Ovary (tissue), 9 donors: Measurements from ENCODE around the gene KRTAP3-1. TPM values are rescaled to one million over a fixed set of nuclear protein-coding genes. Genes with fewer than 3 reads are reported as not detected.
A peak's percentile ranks its signal among the peaks of the same experiment; 100 is the strongest.

ENCODE experiments used
- DNase-seq, 5 donors: peaks; one replicate each; pipeline ENCODE4 v3.0.0-alpha.2; 2019 to 2020
- H3K27ac ChIP-seq, 2 donors: fragments of 200-600 bp; one replicate each; pipeline versions ENCODE4 v1.5.1 to v1.8.0; 2019 to 2022
- H3K27me3 ChIP-seq: fragments of 200-600 bp; one replicate; pipeline ENCODE4 v1.8.0; 2022
- H3K36me3 ChIP-seq: fragments of 200-600 bp; sonication (generic); one replicate; pipeline ENCODE4 v1.5.1; 2019
- H3K4me1 ChIP-seq: one replicate; pipeline ENCODE4 v1.8.1; 2013; ENCODE audit warnings: mild to moderate bottlenecking, moderate library complexity; ENCODE audit not compliant: insufficient read depth
- H3K4me3 ChIP-seq: fragments of 200-600 bp; sonication (generic); one replicate; pipeline ENCODE4 v1.5.1; 2017
- H3K9me3 ChIP-seq, 2 donors: fragments of 200-600 bp in 1 of 2; sonication (generic) in 1 of 2; one replicate each; pipeline versions ENCODE4 v1.5.1 to v1.8.1; 2013 to 2019; ENCODE audit warnings: mild to moderate bottlenecking in 1 of 2, moderate library complexity in 1 of 2
- CTCF ChIP-seq, 3 donors: fragments of 450-650 bp in 2 of 3; fragments of 200-600 bp in 1 of 3; IDR thresholded peaks; one replicate each; pipeline versions ENCODE4 v1.5.1 to v1.8.0; 2016 to 2022; ENCODE audit warnings: antibody characterized with exemption in 3 of 3, mild to moderate bottlenecking in 1 of 3
- EP300 ChIP-seq: sonication (generic); formaldehyde crosslinking; IDR thresholded peaks from one replicate; pipeline ENCODE4 v1.6.1; 2017; ENCODE audit warnings: antibody characterized with exemption
- POLR2A ChIP-seq: fragments of 450-650 bp; IDR thresholded peaks from one replicate; pipeline ENCODE4 v1.6.1; 2017; ENCODE audit warnings: antibody characterized with exemption, mild to moderate bottlenecking, moderate library complexity
- WGBS, 3 donors: extraction: QIAGEN DNeasy Blood & Tissue Kit in 1 of 3; methylation state at CpG; one replicate each; pipeline versions ENCODE4 v1.1.5 to v1.1.7; 2013 to 2017; 5-methylcytosine and 5-hydroxymethylcytosine counted together
- intact Hi-C, 4 donors: fragments of 100-400 bp; cut with DNase I; formaldehyde crosslinking; loops; one replicate each; pipeline versions ENCODE4 v1.11.0 to v1.15.1; 2022 to 2023
- polyA plus RNA-seq, 2 donors: library from polyadenylated mRNA; stranded (reverse); fragments of 200-250 nt in 1 of 2; fragments of 350-450 nt in 1 of 2; fragmentation: Illumina TruSeq in 1 of 2; extraction: RNeasy Lipid Tissue Mini Kit (QIAGEN cat#74804) in 1 of 2; gene quantifications; one replicate each; pipeline ENCODE4 v1.2.3, GENCODE V29; 2013 to 2014
- total RNA-seq, 7 donors: library from RNA; depleted of rRNA in 2 of 7; stranded (reverse); fragments of >200 nt in 2 of 7; fragmentation: NEBNext Ultra II Directional in 3 of 7; extraction: Animal tissue kit (Norgen Biotek cat#: 25700) in 3 of 7; gene quantifications; one replicate each; pipeline versions ENCODE4 v1.1.0 to v1.2.4, GENCODE V29; 2016 to 2023
- donor health status: DM: no; HTN: no; CAD: no; lungs with moderate emphysema.
- donor health status: DM: no; HTN: no; CAD: no.
- donor health status: Bipolar disorder and iron deficiency.
- donor health status: DM: yes; HTN: yes; CAD: no.
- donor health status: DM: no; HTN: no; CAD: no.
- donor health status: DM: yes; HTN: yes; CAD: no.

KRTAP3-1 gene
- total and polyA plus RNA-seq, 9 donors, result not detected

- Histone ChIP-seq H3K27ac (no peak overlapping the region), H3K4me1 (no peaks in the 10 kb centered on the region), H3K9me3 (no peaks in the 10 kb centered on the region), H3K27me3 (no peaks in the 10 kb centered on the region), H3K4me3 (no peak overlapping the region), H3K36me3 (no peaks in the 10 kb centered on the region)
- WGBS, 3 donors, result 82 to 86% (median 85%) methylated on average over 1 of the region's 1 CpG
- DNase-seq, result no peak
- intact Hi-C loops, result no loop called here
- TF ChIP-seq CTCF (IDR thresholded peaks at IDR 0.05) (no peak), EP300 (no peak), POLR2A (no peak)
Observed at GRCh38 chr17:40967582-40967981, 41.3 kb downstream of the KRTAP3-1 start.

- 37 to 71% (median 68%) methylated on average over 1 of the region's 1 CpG for WGBS, 3 donors
- intact Hi-C loops, result no loop called here
- no peak within 1 kb of the TSS for H3K27ac ChIP-seq
- H3K4me1 ChIP-seq, result no peaks in the 10 kb centered on the region
- H3K27me3 ChIP-seq, result no peaks in the 10 kb centered on the region
- no peaks in the 10 kb centered on the region for H3K36me3 ChIP-seq
- no peaks in the 10 kb centered on the region for H3K9me3 ChIP-seq
- TF ChIP-seq CTCF (IDR thresholded peaks at IDR 0.05) (no peak), EP300 (no peak), POLR2A (no peak)
- no peak for DNase-seq
- no peak within 1 kb of the TSS for H3K4me3 ChIP-seq
Observed at GRCh38 chr17:40966848-40967247, 42.1 kb downstream of the KRTAP3-1 start, which contains the start of gene KRT39. Gene KRT39 (minus strand): TSS chr17:40966948. CDS start chr17:40966856, 92 bp downstream.

- Histone ChIP-seq H3K27me3 (no peaks in the 10 kb centered on the region), H3K27ac (no peak overlapping the region), H3K36me3 (no peaks in the 10 kb centered on the region), H3K4me1 (no peaks in the 10 kb centered on the region), H3K4me3 (no peak overlapping the region), H3K9me3 (no peaks in the 10 kb centered on the region)
- intact Hi-C loops, result no loop called here
- DNase-seq, result no peak
- TF ChIP-seq EP300 (no peak), CTCF (IDR thresholded peaks at IDR 0.05) (peak in 1 of 3 donors; percentile 11)
- 37 to 48% (median 47%) methylated on average over 1 of the region's 1 CpG for WGBS, 3 donors
Observed at GRCh38 chr17:40963838-40964237, 45.1 kb downstream of the KRTAP3-1 start.

- no peaks in the 10 kb centered on the region for H3K9me3 ChIP-seq
- no peaks in the 10 kb centered on the region for H3K4me1 ChIP-seq
- TF ChIP-seq CTCF (IDR thresholded peaks at IDR 0.05), result no peak
- H3K27me3 ChIP-seq, result no peaks in the 10 kb centered on the region
- no peak overlapping the region for H3K27ac ChIP-seq
- no peaks in the 10 kb centered on the region for H3K36me3 ChIP-seq
- intact Hi-C loops, result no loop called here
- no peak for DNase-seq
- 94 to 96% (median 96%) methylated on average over 4 of the region's 4 CpGs for WGBS, 3 donors
- H3K4me3 ChIP-seq, result no peak overlapping the region
Observed at GRCh38 chr17:40962059-40962561, 46.8 kb downstream of the KRTAP3-1 start.
